ENCODE measurements around the gene MPC1L.
"Not testable (repeated sequence)": the region's sequence is repeated elsewhere in the genome, so short reads cannot be mapped to it uniquely, and the experiment has no call there.

MPC1L gene

DNA sequence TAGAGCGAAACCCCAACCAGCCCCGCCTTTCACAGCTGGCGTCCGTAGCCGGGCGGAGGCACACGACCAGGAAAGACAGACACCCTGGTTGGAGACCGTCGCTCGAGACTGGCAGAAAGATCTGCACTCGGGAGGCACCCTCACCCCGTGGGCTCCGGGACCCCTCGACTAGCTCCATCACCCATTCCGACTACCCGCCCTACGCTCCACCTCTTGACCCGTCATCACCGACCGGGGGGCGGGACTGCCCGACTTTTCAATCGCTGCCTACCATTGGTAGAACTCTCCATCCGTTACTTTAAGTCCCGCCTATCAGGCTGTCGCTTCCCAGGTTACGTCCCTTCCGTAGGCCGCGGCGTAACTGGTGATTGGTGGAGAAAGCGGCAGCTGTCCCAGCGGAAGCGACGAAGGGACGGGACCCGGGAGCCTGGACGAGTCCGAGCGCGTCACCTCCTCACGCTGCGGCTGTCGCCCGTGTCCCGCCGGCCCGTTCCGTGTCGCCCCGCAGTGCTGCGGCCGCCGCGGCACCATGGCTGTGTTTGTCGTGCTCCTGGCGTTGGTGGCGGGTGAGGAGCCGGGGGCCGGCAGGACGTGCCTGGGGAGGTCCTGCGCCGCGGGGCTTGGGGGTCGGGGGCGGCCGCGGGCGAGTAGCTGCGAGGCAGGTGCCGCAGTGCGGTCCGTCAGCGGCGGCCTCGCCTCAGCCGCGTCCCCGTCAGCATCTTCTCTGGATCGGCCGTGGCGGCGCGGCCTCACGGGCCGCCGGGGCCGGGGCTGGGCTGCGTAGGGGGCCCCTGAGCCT is 42.5 kb upstream of the MPC1L start, which contains the start of gene ATP6AP2:
ATP6AP2 (plus strand) TSS at position 434 of the 799 bp plus-strand sequence; CDS start at position 530, 96 bp downstream.
- TF ChIP-seq, protein P1, sequence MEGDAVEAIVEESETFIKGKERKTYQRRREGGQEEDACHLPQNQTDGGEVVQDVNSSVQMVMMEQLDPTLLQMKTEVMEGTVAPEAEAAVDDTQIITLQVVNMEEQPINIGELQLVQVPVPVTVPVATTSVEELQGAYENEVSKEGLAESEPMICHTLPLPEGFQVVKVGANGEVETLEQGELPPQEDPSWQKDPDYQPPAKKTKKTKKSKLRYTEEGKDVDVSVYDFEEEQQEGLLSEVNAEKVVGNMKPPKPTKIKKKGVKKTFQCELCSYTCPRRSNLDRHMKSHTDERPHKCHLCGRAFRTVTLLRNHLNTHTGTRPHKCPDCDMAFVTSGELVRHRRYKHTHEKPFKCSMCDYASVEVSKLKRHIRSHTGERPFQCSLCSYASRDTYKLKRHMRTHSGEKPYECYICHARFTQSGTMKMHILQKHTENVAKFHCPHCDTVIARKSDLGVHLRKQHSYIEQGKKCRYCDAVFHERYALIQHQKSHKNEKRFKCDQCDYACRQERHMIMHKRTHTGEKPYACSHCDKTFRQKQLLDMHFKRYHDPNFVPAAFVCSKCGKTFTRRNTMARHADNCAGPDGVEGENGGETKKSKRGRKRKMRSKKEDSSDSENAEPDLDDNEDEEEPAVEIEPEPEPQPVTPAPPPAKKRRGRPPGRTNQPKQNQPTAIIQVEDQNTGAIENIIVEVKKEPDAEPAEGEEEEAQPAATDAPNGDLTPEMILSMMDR (IDR thresholded peaks at IDR 0.05; ENCODE audit: borderline replicate concordance, extremely low read depth, low read length, poor library complexity, severe bottlenecking): no peak
- no peak for TF ChIP-seq EZH2 (IDR thresholded peaks at IDR 0.05; ENCODE audit: borderline replicate concordance, low read depth, low read length, severe bottlenecking)
- peaks cover 25% of the 10 kb centered on the region for H3K4me1 ChIP-seq (ENCODE audit: insufficient read depth, low read length)
- no peaks in the 10 kb centered on the region for H4K20me1 ChIP-seq (ENCODE audit: insufficient read depth, low read length)
- DNase-seq: peak; percentile 92
- no peaks in the 10 kb centered on the region for H3K27me3 ChIP-seq (ENCODE audit: insufficient read depth, low read length, poor library complexity)
- H3K9ac ChIP-seq (ENCODE audit: low read depth, low read length): peak within 1 kb of the TSS; percentile 70
- no peaks in the 10 kb centered on the region for H3K9me3 ChIP-seq (ENCODE audit: insufficient read depth, low read length, severe bottlenecking)
- H3K4me2 ChIP-seq (ENCODE audit: insufficient read depth, low read length): peak within 1 kb of the TSS; percentile 75
- peak within 1 kb of the TSS; percentile 95 for H2AFZ ChIP-seq (ENCODE audit: low read depth, low read length)
- peak within 1 kb of the TSS; percentile 76 for H3K27ac ChIP-seq (ENCODE audit: low read length)
- H3K36me3 ChIP-seq (ENCODE audit: insufficient read depth, low read length): no peaks in the 10 kb centered on the region
- H3K79me2 ChIP-seq (ENCODE audit: insufficient read depth, low read length): peaks cover 32% of the 10 kb centered on the region
- peak within 1 kb of the TSS; percentile 64 to 95; a peak in 3 of 4 replicates for H3K4me3 ChIP-seq (ENCODE audit: low read depth in 1 of 2, low read length in 2 of 2)
- peak; percentile 96 for ATAC-seq (ENCODE audit: insufficient read depth, low read depth)

DNA sequence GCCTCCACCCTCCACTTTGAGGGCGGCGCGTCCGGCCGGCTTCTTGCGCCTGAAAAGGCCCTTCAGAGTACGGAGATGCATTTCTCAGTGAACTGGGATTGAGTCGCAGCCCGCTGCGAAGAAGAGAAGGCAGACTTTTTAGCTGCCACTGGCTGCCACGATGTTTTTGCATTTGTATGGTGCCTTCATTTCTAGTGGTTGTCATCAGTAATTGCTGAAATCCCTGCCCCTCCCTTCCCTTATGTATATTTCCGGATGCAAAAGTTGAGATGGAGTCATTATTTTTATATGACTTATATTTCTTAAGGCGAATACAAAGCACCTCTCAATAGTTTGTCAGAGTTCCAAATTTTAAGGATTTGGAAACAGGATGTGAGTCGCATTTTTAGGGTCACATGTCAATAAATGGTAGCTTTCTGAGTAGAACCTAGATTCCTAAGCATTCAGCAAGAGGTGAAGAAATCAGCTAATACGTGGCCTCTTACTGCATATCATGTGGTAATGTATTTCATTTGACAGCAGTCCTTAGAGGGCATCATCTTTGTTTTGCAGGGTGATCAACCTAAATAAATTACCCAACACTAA is 41.8 kb upstream of the MPC1L start:
- Histone ChIP-seq H3K4me3 (ENCODE audit: low read depth in 1 of 2, low read length in 2 of 2) (peak overlapping the region; percentile 64 to 95; a peak in 3 of 4 replicates), H3K4me1 (ENCODE audit: insufficient read depth, low read length) (peaks cover 25% of the 10 kb centered on the region), H3K9ac (ENCODE audit: low read depth, low read length) (peak overlapping the region; percentile 70), H3K4me2 (ENCODE audit: insufficient read depth, low read length) (peak overlapping the region; percentile 75), H2AFZ (ENCODE audit: low read depth, low read length) (peak overlapping the region; percentile 62), H4K20me1 (ENCODE audit: insufficient read depth, low read length) (no peaks in the 10 kb centered on the region), H3K79me2 (ENCODE audit: insufficient read depth, low read length) (peaks cover 38% of the 10 kb centered on the region), H3K9me3 (ENCODE audit: insufficient read depth, low read length, severe bottlenecking) (no peaks in the 10 kb centered on the region), H3K36me3 (ENCODE audit: insufficient read depth, low read length) (no peaks in the 10 kb centered on the region), H3K27ac (ENCODE audit: low read length) (0 out of 2 replicates have a peak overlapping the region, but pooled peaks have one; percentile 26), H3K27me3 (ENCODE audit: insufficient read depth, low read length, poor library complexity) (no peaks in the 10 kb centered on the region)
- TF ChIP-seq, protein P1 (IDR thresholded peaks at IDR 0.05; ENCODE audit: borderline replicate concordance, extremely low read depth, low read length, poor library complexity, severe bottlenecking): no peak
- TF ChIP-seq EZH2 (IDR thresholded peaks at IDR 0.05; ENCODE audit: borderline replicate concordance, low read depth, low read length, severe bottlenecking): no peak
- DNase-seq (peak; percentile 8), ATAC-seq (ENCODE audit: insufficient read depth, low read depth) (no peak)

DNA sequence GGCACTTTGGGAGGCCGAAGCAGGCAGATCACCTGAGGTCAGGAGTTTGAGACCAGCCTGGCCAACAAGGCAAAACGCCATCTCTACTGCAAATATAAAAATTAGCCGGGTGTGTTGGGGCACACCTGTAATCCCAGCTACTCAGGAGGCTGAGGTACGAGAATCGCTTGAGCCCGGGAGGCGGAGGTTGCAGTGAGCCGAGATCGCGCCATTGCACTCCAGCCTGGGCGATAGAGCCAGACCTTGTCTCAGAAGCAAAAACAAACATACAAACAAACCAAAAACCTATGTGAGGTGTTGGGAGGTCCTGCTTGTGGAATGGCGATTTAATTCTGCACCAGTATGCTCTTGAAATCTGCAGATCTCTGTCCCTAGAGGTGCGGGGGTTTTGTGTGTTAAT is 41.0 kb upstream of the MPC1L start:
- not testable (repeated sequence) for H3K27me3 ChIP-seq (ENCODE audit: insufficient read depth, low read length, poor library complexity); H3K27ac ChIP-seq (ENCODE audit: low read length); H4K20me1 ChIP-seq (ENCODE audit: insufficient read depth, low read length); ATAC-seq (ENCODE audit: insufficient read depth, low read depth); DNase-seq; H3K36me3 ChIP-seq (ENCODE audit: insufficient read depth, low read length); H2AFZ ChIP-seq (ENCODE audit: low read depth, low read length); H3K9me3 ChIP-seq (ENCODE audit: insufficient read depth, low read length, severe bottlenecking)
- Histone ChIP-seq H3K4me3 (ENCODE audit: low read depth in 1 of 2, low read length in 2 of 2) (peak overlapping the region in 1 of 2 experiments; percentile 95; a peak in 1 of 4 replicates), H3K4me2 (ENCODE audit: insufficient read depth, low read length) (peak overlapping the region; percentile 75), H3K9ac (ENCODE audit: low read depth, low read length) (peak overlapping the region; percentile 70; the same call in 1 of the 2 replicates), H3K79me2 (ENCODE audit: insufficient read depth, low read length) (peaks cover 45% of the 10 kb centered on the region), H3K4me1 (ENCODE audit: insufficient read depth, low read length) (peaks cover 25% of the 10 kb centered on the region)

DNA sequence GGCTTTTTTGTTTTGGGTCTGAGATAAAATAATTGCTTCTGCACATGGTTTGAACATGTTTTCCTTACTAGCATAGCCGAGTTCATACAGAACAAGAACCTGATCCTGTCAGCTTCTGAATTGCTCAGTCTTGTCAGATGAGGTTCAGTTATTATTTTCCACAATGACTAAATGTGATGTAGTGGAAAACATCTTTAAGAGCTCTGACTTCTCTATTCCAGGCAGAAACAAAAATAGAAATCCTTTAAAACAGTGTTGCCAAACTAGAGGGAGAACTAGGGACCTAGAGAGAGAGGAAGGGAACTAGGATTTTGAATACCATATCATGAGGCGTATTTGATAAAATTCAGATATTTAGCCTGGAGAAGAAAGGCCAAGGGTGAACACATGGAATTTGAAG is 40.4 kb upstream of the MPC1L start:
- peaks cover 49% of the 10 kb centered on the region for H3K79me2 ChIP-seq (ENCODE audit: insufficient read depth, low read length)
- H3K9me3 ChIP-seq (ENCODE audit: insufficient read depth, low read length, severe bottlenecking): no peaks in the 10 kb centered on the region
- no peak for TF ChIP-seq EZH2 (IDR thresholded peaks at IDR 0.05; ENCODE audit: borderline replicate concordance, low read depth, low read length, severe bottlenecking)
- TF ChIP-seq, protein P1 (IDR thresholded peaks at IDR 0.05; ENCODE audit: borderline replicate concordance, extremely low read depth, low read length, poor library complexity, severe bottlenecking): no peak
- ATAC-seq (ENCODE audit: insufficient read depth, low read depth) (no peak), DNase-seq (no peak)
- H3K27ac ChIP-seq (ENCODE audit: low read length): no peak overlapping the region
- H3K4me3 ChIP-seq (ENCODE audit: low read depth in 1 of 2, low read length in 2 of 2): no peak overlapping the region
- H3K27me3 ChIP-seq (ENCODE audit: insufficient read depth, low read length, poor library complexity): no peaks in the 10 kb centered on the region
- H3K36me3 ChIP-seq (ENCODE audit: insufficient read depth, low read length): no peaks in the 10 kb centered on the region
- no peak overlapping the region for H3K9ac ChIP-seq (ENCODE audit: low read depth, low read length)
- no peak overlapping the region for H2AFZ ChIP-seq (ENCODE audit: low read depth, low read length)
- H4K20me1 ChIP-seq (ENCODE audit: insufficient read depth, low read length): no peaks in the 10 kb centered on the region
- H3K4me2 ChIP-seq (ENCODE audit: insufficient read depth, low read length): no peak overlapping the region
- H3K4me1 ChIP-seq (ENCODE audit: insufficient read depth, low read length): peaks cover 25% of the 10 kb centered on the region

DNA sequence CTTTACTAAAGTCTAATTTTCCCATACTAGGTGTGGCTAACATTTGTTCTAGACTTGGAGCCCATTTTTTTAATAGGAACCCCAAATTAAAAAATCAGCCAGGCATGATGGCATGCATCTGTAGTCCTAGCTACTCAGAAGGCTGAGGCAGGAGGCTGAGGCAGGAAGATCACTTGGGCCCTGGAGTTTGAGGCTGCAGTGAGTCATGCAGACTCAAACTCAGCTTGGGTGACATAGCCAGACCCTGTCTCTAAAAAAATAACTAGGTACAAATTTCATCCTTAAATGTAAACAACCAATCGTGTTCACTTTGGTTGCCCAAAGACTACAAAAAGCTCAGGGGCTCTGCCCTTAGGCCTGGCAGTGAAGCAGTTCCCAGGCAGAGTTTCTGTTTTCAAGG is 35.6 kb upstream of the MPC1L start:
- H4K20me1 ChIP-seq (ENCODE audit: insufficient read depth, low read length); H3K4me3 ChIP-seq (ENCODE audit: low read depth in 1 of 2, low read length in 2 of 2); H3K9ac ChIP-seq (ENCODE audit: low read depth, low read length); ATAC-seq (ENCODE audit: insufficient read depth, low read depth); H3K9me3 ChIP-seq (ENCODE audit: insufficient read depth, low read length, severe bottlenecking); H2AFZ ChIP-seq (ENCODE audit: low read depth, low read length); H3K27me3 ChIP-seq (ENCODE audit: insufficient read depth, low read length, poor library complexity); DNase-seq; H3K27ac ChIP-seq (ENCODE audit: low read length); H3K4me2 ChIP-seq (ENCODE audit: insufficient read depth, low read length): not testable (repeated sequence)
- peaks cover 36% of the 10 kb centered on the region for H3K79me2 ChIP-seq (ENCODE audit: insufficient read depth, low read length)
- H3K36me3 ChIP-seq (ENCODE audit: insufficient read depth, low read length): peaks cover 17% of the 10 kb centered on the region; the same call in 1 of the 2 replicates
- H3K4me1 ChIP-seq (ENCODE audit: insufficient read depth, low read length): peaks cover 11% of the 10 kb centered on the region; the same call in 1 of the 2 replicates
